Erythroblast (primary cell): ENCODE data around the gene MTAP.

Source experiments
- GATA1 ChIP-seq: IDR thresholded peaks from 2 replicates; pipeline ENCODE4 v1.6.1; 2011; ENCODE audit warnings: low read depth, mild to moderate bottlenecking, control low read depth, low read length, moderate library complexity
- POLR2A ChIP-seq: IDR thresholded peaks from 2 replicates; pipeline ENCODE4 v1.6.1; 2011; ENCODE audit warnings: mild to moderate bottlenecking, low read length

DNA sequence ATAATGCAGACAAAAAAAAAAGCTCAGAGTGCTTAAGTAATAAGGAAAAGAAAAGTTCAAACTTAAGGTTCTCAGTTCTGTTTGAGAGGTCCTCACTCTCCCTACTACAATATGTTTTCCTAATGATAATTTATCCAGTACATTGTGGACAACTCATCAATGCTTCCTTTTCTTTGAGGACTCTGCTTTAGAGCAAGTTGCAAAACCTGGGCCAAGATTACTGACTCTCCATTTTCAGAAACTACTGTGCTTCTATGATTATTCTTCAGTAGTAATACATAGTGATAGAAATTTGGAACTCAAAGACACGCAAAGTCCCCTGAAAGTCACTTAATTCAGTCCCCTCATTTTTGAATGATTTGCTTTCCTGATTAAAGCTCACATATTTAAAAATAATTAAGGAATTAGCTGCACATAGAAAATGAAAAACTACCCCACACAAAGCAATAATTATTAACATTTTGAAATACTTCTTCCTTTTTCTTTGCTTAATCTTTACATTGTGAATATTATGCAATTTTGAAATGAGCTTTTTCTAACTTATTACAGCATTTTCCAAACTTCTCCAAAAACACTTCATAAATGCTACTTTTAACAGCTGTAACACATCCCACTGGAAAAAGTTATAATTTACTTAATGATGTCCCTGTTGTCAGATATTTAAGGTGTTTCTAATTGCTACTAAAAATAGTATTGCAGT lies 180.6 kb downstream of the MTAP start:
- TF ChIP-seq POLR2A (no peak), GATA1 (no peak)
